GM12864 (cell line): ENCODE measurements around the gene KCTD10.

ENCODE experiments used
- DNase-seq: peaks from one replicate; pipeline ENCODE4 v3.0.0-alpha.2; 2011; ENCODE audit warnings: low read depth
- H3K4me3 ChIP-seq: 2 replicates; pipeline ENCODE4 v1.5.1; 2011; ENCODE audit warnings: mild to moderate bottlenecking, low read depth, low read length, control low read depth
- TF ChIP-seq, protein P1 (sequence below): IDR thresholded peaks from 2 replicates; pipeline ENCODE4 v1.5.1; 2011; ENCODE audit warnings: low read depth, mild to moderate bottlenecking, moderate library complexity, low read length, control low read depth, inconsistent platforms; ENCODE audit errors: missing control alignments

KCTD10 gene

DNA sequence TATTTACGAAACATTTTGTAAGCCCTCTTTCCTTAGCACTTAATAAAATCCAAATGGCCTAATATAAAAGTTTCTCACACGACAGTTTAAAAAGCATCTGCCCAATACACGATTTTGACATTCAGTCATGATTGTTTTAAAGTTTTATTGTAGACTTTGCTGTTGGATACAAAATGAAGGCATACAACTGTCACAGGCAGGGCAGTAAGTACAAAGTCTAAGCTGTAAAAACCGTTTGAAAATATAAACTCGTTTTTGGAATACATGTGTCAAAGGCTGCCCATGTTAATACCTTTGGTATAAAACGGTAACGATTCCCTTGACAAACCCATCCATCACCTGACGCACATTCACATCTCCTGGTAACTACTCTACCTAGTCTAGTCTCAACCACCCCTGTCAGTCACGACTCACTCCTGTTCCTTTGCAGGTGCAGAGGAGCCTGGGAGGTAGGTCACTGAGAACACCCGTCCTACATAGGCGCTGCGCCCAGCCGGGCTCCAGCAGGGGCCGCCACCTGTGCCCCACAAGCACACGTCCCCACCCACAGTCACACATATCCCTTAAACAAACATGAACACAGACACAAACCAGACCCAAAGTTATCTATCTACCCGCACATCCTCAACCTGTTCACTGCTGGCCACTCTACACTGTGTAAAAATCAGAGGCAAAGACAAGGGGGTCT is 27.1 kb downstream of the KCTD10 start:
- TF ChIP-seq, protein P1, sequence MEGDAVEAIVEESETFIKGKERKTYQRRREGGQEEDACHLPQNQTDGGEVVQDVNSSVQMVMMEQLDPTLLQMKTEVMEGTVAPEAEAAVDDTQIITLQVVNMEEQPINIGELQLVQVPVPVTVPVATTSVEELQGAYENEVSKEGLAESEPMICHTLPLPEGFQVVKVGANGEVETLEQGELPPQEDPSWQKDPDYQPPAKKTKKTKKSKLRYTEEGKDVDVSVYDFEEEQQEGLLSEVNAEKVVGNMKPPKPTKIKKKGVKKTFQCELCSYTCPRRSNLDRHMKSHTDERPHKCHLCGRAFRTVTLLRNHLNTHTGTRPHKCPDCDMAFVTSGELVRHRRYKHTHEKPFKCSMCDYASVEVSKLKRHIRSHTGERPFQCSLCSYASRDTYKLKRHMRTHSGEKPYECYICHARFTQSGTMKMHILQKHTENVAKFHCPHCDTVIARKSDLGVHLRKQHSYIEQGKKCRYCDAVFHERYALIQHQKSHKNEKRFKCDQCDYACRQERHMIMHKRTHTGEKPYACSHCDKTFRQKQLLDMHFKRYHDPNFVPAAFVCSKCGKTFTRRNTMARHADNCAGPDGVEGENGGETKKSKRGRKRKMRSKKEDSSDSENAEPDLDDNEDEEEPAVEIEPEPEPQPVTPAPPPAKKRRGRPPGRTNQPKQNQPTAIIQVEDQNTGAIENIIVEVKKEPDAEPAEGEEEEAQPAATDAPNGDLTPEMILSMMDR: no peak
- DNase-seq: no peak

DNA sequence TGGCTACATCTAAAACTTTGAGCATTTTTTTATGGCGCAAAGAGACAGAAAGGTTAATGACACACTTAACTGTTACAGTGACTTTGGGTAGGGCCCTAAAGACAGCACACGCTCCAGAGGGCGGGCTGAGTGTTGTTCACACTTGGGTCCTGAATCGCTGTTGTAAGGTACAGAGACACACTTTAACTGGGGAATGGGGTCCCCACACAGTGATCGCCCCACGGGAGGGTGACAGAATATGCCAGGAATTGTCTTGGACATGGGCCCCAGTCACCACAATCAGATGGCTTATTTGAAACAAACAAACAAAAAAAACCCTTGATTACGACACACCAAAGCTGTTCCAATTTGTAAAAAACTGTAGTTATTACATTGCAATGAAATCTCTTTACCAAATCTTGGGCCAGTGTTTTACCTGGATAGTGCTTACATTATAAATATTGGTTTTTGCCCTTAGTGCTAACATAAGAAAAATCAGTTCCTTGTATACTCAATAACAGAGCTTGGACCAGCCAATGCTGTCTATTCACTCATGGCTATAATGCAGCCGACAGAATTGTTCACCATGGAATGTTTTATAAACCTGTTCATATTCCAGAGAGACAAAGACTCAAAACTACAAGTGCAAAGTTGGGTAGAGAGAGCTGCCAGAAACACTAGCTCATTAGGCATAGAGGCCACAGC is 28.3 kb downstream of the KCTD10 start:
- TF ChIP-seq, protein P1: no peak
- no peak for DNase-seq
- no peak overlapping the region for H3K4me3 ChIP-seq

More for the DNA sequence above, 27.1 kb downstream of the KCTD10 start:
- no peak overlapping the region for H3K4me3 ChIP-seq

DNA sequence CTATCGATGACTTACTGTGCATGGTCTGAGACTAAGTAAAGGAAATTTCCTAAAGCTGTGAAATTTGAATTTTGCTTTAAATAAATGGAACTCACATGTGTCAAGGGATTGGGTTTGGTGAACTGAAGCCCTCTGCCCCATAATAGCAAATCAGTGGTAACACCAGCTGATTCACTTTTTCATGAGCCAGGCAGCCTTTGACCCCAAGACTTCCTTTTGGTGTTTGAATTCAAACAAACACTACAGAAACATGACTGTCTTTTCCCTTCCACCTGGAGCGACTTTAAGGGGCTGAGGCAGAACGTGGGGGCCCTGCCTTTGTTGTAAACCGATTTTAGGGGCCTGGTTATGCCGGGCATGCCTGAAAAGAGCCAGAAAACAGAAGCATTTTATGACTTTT is 28.8 kb downstream of the KCTD10 start:
- H3K4me3 ChIP-seq: no peak overlapping the region
- TF ChIP-seq, protein P1: no peak
- DNase-seq: no peak

DNA sequence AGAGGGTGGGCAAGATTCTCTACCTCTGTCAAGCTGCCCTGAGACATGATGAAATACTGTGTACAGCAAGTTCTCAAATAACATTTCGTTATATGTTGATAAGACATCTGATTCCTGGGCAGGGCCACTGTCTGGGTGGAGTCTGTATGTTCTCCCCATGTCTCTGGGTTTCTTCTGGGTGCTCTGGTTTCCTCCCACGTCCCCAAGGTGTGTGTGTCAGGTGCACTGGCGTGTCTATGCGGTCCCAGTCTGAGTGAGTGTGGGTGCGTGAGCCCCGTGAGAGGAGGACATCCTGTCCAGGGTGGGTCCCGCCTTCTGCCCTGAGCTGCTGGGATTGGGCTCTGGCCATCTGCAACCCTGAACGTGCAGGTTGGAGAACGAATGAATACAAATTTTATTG is 29.6 kb downstream of the KCTD10 start:
- H3K4me3 ChIP-seq: no peak overlapping the region
- DNase-seq: no peak
- TF ChIP-seq, protein P1: no peak

DNA sequence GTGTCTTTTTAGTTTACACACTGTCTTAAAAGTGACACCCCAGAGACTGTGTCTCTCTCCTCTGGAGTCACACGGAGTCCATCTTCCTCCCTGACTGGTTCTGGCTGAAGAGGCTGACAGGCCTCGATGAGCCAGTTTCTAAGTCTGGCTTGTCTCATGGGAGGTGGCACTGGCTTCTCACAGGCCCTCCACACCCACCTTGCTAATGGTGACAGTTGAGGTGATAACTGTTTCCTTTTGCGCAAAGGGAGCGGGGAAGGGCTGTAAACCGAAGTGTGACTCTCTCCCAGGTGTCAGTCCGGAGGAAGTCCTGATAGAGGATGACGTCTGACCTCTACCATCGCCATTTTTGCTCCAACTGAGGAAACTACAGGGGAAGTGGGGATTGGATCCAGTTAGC is 30.2 kb downstream of the KCTD10 start:
- no peak for DNase-seq
- TF ChIP-seq, protein P1: no peak
- H3K4me3 ChIP-seq: no peak overlapping the region

DNA sequence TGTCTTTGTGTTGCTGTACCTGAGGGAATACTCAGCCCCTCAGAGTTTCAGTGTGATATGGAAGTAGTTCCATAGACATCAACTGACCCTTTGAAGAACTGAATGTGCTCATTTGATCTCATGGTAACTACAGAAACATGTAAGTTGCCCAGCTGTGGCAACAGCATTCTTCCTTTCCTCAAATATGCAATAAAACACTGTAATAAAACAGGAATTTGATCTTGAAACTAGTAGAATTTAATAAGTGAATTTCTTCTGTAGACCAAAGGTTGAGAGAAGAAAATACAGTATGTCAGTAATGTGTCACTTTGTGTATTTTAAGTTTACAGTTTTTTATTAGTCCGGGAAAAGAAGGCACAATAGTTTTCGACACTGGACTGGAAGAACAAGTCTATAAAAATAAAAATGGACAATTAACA is 31.9 kb downstream of the KCTD10 start:
- TF ChIP-seq, protein P1: no peak

More for the DNA sequence above, 31.9 kb downstream of the KCTD10 start:
- H3K4me3 ChIP-seq: no peak overlapping the region
- no peak for DNase-seq
